Heart left ventricle (tissue), 16 donors: ENCODE data around the gene LDAH. TPM values are rescaled to one million over a fixed set of nuclear protein-coding genes. Genes with fewer than 3 reads are reported as not detected.

Experiments
- ATAC-seq, 4 donors: fragments of 200-7000 bp; cut with Tn5 transposase; one replicate each; pipeline ENCODE4 v1.9.1; 2020 to 2022; ENCODE audit warnings: moderate library complexity in 4 of 4, mild to moderate bottlenecking in 3 of 4, moderate number of reproducible peaks in 1 of 4
- DNase-seq, 5 donors: peaks; one replicate each; pipeline ENCODE4 v3.0.0-alpha.2; 2020
- H3K27ac ChIP-seq, 12 donors: fragments of 200-600 bp; sonication (generic) in 4 of 12; one replicate each; pipeline versions ENCODE4 v1.5.0 to v1.8.0; 2016 to 2022; ENCODE audit warnings: mild to moderate bottlenecking in 2 of 12
- H3K27me3 ChIP-seq, 9 donors: fragments of 200-600 bp; sonication (generic) in 2 of 9; one replicate each; pipeline versions ENCODE4 v1.5.1 to v1.8.0; 2016 to 2022; ENCODE audit warnings: mild to moderate bottlenecking in 3 of 9
- H3K36me3 ChIP-seq, 9 donors: fragments of 200-600 bp; sonication (generic) in 2 of 9; one replicate each; pipeline versions ENCODE4 v1.5.0 to v1.8.0; 2018 to 2022; ENCODE audit warnings: mild to moderate bottlenecking in 2 of 9
- H3K4me1 ChIP-seq, 12 donors: fragments of 200-600 bp; sonication (generic) in 4 of 12; one replicate each; pipeline versions ENCODE4 v1.5.0 to v1.8.0; 2016 to 2022; ENCODE audit warnings: mild to moderate bottlenecking in 3 of 12
- H3K4me3 ChIP-seq, 12 donors: fragments of 200-600 bp; sonication (generic) in 4 of 12; one replicate each; pipeline versions ENCODE4 v1.5.0 to v1.8.0; 2017 to 2022; ENCODE audit warnings: mild to moderate bottlenecking in 9 of 12, moderate library complexity in 4 of 12
- H3K9me3 ChIP-seq, 12 donors: fragments of 200-600 bp; sonication (generic) in 4 of 12; one replicate each; pipeline versions ENCODE4 v1.5.0 to v1.8.0; 2016 to 2022; ENCODE audit warnings: mild to moderate bottlenecking in 1 of 12
- POLR2A ChIP-seq, 2 donors: fragments of 450-650 bp; IDR thresholded peaks; one replicate each; pipeline ENCODE4 v1.6.1; 2017; ENCODE audit warnings: antibody characterized with exemption in 2 of 2, mild to moderate bottlenecking in 2 of 2, moderate library complexity in 2 of 2
- WGBS, 4 donors: extraction: QIAGEN DNeasy Blood & Tissue Kit in 2 of 4; methylation state at CpG; one replicate each; pipeline versions ENCODE4 v1.1.5 to v1.1.7; 2013 to 2018; 5-methylcytosine and 5-hydroxymethylcytosine counted together
- intact Hi-C, 10 donors: fragments of 100-400 bp; cut with DNase I; formaldehyde crosslinking; loops; one replicate each; pipeline versions ENCODE4 v1.11.1 to v1.14.2; 2022
- polyA plus RNA-seq, 2 donors: library from polyadenylated mRNA; stranded (reverse); fragments of 200-250 nt; gene quantifications; one replicate each; pipeline ENCODE4 v1.2.3, GENCODE V29; 2013
- total RNA-seq, 9 donors: library from RNA; depleted of rRNA in 2 of 9; stranded (reverse); fragments of >200 nt in 2 of 9; fragmentation: NEBNext Ultra II Directional in 3 of 9; extraction: Animal tissue kit (Norgen Biotek cat#: 25700) in 3 of 9; gene quantifications; one replicate each; pipeline versions ENCODE4 v1.1.0 to v1.2.4, GENCODE V29; 2016 to 2023
- TF ChIP-seq, protein P1 (sequence below), 12 donors: fragments of 200-600 bp; sonication (generic) in 4 of 12; IDR thresholded peaks; one replicate each; pipeline versions ENCODE4 v1.5.0 to v1.8.0; 2018 to 2022; ENCODE audit warnings: antibody characterized with exemption in 12 of 12, mild to moderate bottlenecking in 5 of 12
- donor health status: ischemic (EF 13 %, LVEDD 7.1; RV severe dilation, severe dysfunction).
- donor health status: healthy with polysubstance abuse.
- donor health status: DM: no; HTN: yes; CAD: no.
- donor health status: DM: no; HTN: no; CAD: no.
- donor health status: ischemic (EF 25% LVEDD 6.9; RV normal size, moderate dysfunction).
- donor health status: ischemic (EF 25% LVEDD 5.7; RV mildly dilated, moderate dysfunction).
- donor health status: healthy.
- donor health status: DM: yes; HTN: yes; CAD: no.
- donor health status: ischemic (EF 35%, LVEDD 5.7; RV mildly dilated, moderate dysfunction).
- donor health status: nonischemic (EF 11% LVEDD 7.7; RV severe dilation, severe dysfunction).
- donor health status: DM: yes; HTN: yes; CAD: no.
- donor health status: PGD.
- donor health status: ischemic (EF 29% LVEDD 5.4; RV normal size, mild dysfunction).
- donor health status: nonischemic (EF 23%, LVEDD 6.1; RV moderate dilation, normal function).

The LDAH gene
- total and polyA plus RNA-seq, 11 donors: 2.2 to 13.2 (median 6.7) TPM

DNA sequence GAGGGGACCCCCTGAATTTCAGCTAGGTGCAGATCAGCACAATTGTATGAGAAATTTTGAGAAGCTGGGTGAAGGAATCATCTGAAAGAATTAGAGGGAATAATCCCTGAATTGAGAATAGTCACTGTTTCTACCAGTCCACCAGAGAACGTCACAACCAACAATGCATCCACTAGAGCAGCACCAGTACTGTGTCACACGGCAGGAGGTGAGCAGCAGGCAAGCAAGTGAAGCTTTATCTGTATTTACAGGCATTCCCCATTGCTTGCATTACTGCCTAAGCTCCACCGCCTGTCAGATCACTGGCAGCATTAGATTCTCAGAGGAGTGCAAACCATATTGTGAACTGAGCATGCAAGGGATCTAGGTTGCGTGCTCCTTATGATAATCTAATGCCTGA, 115.3 kb downstream of the LDAH start:
- WGBS, 4 donors: 80 to 92% (median 87%) methylated on average over 4 of the region's 4 CpGs
- TF ChIP-seq POLR2A (IDR thresholded peaks at IDR 0.05): no peak
- TF ChIP-seq, protein P1, sequence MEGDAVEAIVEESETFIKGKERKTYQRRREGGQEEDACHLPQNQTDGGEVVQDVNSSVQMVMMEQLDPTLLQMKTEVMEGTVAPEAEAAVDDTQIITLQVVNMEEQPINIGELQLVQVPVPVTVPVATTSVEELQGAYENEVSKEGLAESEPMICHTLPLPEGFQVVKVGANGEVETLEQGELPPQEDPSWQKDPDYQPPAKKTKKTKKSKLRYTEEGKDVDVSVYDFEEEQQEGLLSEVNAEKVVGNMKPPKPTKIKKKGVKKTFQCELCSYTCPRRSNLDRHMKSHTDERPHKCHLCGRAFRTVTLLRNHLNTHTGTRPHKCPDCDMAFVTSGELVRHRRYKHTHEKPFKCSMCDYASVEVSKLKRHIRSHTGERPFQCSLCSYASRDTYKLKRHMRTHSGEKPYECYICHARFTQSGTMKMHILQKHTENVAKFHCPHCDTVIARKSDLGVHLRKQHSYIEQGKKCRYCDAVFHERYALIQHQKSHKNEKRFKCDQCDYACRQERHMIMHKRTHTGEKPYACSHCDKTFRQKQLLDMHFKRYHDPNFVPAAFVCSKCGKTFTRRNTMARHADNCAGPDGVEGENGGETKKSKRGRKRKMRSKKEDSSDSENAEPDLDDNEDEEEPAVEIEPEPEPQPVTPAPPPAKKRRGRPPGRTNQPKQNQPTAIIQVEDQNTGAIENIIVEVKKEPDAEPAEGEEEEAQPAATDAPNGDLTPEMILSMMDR (IDR thresholded peaks at IDR 0.05): no peak
- no peak for DNase-seq

DNA sequence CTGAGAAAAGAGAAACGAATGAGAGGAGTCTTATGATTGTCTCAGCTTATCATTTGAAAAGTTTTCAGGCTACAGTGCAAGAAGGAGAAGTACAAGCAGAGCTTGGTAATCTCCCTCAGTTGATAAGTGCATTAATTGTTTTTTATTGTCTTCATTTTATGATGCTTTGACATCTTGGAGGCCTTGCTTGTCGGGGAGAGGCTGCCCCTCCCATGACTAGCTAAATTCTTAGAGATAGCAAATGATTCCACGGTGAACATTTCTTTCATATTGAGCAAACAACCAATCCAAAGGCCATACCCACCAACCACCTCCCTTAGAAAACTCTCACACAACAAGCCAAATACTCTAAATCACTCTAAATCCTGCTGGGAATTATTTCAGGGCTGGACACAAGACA, 116.1 kb downstream of the LDAH start:
- no peak for ATAC-seq
- Histone ChIP-seq H3K27me3 (no peaks in the 10 kb centered on the region), H3K27ac (no peak overlapping the region), H3K4me1 (no peaks in the 10 kb centered on the region), H3K4me3 (no peak overlapping the region), H3K9me3 (no peaks in the 10 kb centered on the region), H3K36me3 (no peaks in the 10 kb centered on the region)
- intact Hi-C loops: no loop called here
- DNase-seq: no peak
- TF ChIP-seq, protein P1 (IDR thresholded peaks at IDR 0.05): no peak
- no peak for TF ChIP-seq POLR2A (IDR thresholded peaks at IDR 0.05)
- 87 to 92% (median 89%) methylated on average over 3 of the region's 3 CpGs for WGBS, 4 donors

More for the DNA sequence above, 115.3 kb downstream of the LDAH start:
- Histone ChIP-seq H3K27ac (no peak overlapping the region), H3K4me1 (no peaks in the 10 kb centered on the region), H3K9me3 (no peaks in the 10 kb centered on the region), H3K4me3 (no peak overlapping the region), H3K36me3 (no peaks in the 10 kb centered on the region), H3K27me3 (no peaks in the 10 kb centered on the region)
- ATAC-seq: no peak
- intact Hi-C loops: no loop called here

DNA sequence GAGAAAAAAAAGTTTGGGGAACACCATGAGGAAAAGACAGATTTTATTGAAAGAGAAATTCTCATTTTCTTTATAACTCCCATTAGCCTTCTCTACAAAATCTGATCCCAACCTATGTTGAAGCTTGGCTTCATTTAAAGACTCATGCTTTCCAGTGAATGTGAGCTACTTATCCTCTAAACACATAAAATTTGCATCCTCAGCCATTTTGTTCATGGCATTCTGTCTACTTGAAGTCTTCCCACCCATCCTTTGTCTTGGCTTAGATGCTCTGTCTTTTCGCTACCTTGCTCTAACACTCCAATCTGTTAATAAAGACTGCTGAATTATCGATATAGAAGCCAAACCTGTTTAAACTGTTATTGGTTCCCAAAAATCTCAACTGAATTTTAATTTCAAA, 116.7 kb downstream of the LDAH start:
- Histone ChIP-seq H3K4me3 (no peak overlapping the region), H3K27me3 (no peaks in the 10 kb centered on the region), H3K36me3 (peaks cover 0 to 1% (median 0%) of the 10 kb centered on the region in 9 donors), H3K27ac (no peak overlapping the region), H3K9me3 (no peaks in the 10 kb centered on the region), H3K4me1 (no peaks in the 10 kb centered on the region)
- TF ChIP-seq, protein P1 (IDR thresholded peaks at IDR 0.05): no peak
- TF ChIP-seq POLR2A (IDR thresholded peaks at IDR 0.05): no peak
- DNase-seq: no peak
- no peak for ATAC-seq
- 96 to 100% (median 97%) methylated on average over 2 of the region's 2 CpGs for WGBS, 4 donors
- intact Hi-C loops: no loop called here

DNA sequence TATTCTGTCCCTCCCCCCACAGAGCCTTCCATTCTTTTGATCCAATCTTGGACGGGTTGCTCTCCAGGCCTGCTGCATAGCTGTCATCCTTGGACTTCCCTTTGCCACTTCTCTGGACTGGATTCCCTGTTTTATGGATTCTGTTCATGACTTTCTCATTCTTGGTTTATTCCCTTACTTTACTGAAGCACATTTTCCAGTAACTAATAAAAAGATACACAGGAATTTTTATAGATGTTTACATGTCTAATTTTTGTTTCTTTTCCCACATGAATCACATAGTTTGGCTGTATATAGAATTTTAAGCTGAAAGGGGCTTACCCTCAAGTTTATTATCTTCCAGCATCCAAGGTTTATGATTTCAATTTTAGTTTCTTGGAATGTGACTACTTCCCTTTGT, 118.0 kb downstream of the LDAH start:
- ATAC-seq (no peak), DNase-seq (no peak)
- no peak for TF ChIP-seq POLR2A (IDR thresholded peaks at IDR 0.05)
- TF ChIP-seq, protein P1 (IDR thresholded peaks at IDR 0.05): no peak
- Histone ChIP-seq H3K27ac (no peak overlapping the region), H3K9me3 (no peaks in the 10 kb centered on the region), H3K36me3 (peaks cover 0 to 7% (median 0%) of the 10 kb centered on the region in 9 donors), H3K4me1 (peaks cover 0 to 4% (median 0%) of the 10 kb centered on the region in 12 donors), H3K27me3 (no peaks in the 10 kb centered on the region), H3K4me3 (no peak overlapping the region)
- intact Hi-C loops: no loop called here
- 43 to 84% (median 75%) methylated on average over 1 of the region's 1 CpG for WGBS, 4 donors
